Measurements from ENCODE around the gene DDR2.
"Not testable (repeated sequence)": the region's sequence is repeated elsewhere in the genome, so short reads cannot be mapped to it uniquely, and the experiment has no call there.

Gene DDR2

DNA sequence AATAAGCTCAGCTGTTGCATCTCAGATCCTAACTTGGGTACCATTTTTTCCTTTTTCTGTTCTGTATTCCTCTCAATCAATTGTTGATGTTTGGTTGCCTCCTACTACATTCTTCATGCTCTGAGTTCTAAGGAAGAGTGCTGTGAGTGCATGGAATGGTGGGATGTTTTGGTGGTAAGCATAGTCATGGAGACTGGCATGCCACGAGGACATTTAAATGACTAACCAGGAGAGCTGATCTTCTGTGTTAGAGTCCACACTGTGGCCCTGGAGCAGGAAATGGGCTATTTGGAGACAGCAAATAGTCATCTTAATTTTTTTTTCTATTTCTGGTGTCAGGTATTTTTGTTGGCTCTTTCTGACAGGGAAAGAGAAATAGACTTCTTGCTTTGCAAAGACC is 88.7 kb downstream of the DDR2 start:
- TF ChIP-seq POLR2AphosphoS5 (IDR thresholded peaks at IDR 0.05; ENCODE audit: low read depth, low read length) (no peak), POLR2A (IDR thresholded peaks at IDR 0.05; ENCODE audit: low read depth, low read length) (no peak), TAF1 (IDR thresholded peaks at IDR 0.05; ENCODE audit: low read depth, low read length) (no peak), POU2F2 (IDR thresholded peaks at IDR 0.05; ENCODE audit: low read depth, low read length) (no peak), PAX5 (IDR thresholded peaks at IDR 0.05; ENCODE audit: insufficient read depth, low read length, severe bottlenecking) (no peak), SPI1 (IDR thresholded peaks at IDR 0.05; ENCODE audit: low read depth, low read length) (no peak)
- DNase-seq (ENCODE audit: insufficient read length, low spot score) (no peak), FAIRE-seq (no peak)

DNA sequence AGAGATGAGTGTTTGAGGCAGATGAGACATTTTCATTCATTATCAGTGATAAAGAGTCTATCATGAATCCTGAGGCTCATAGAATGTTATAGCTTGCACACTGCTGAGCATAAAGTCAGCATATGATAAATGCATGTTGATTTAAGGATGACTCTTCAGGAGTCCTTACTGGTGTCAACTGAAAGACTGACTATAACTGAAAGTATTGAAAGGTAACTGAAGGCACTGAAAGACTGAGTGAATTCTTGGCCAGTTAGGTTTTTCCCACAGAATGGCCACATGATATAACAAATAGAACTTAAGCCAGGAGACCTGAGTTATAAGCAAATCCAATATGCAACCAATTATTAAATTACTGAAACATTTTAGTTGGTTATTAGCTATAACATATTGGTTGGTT is 89.2 kb downstream of the DDR2 start:
- no peak for DNase-seq (ENCODE audit: insufficient read length, low spot score)
- no peak for FAIRE-seq
- TF ChIP-seq PAX5 (IDR thresholded peaks at IDR 0.05; ENCODE audit: insufficient read depth, low read length, severe bottlenecking) (no peak), SPI1 (IDR thresholded peaks at IDR 0.05; ENCODE audit: low read depth, low read length) (no peak), TAF1 (IDR thresholded peaks at IDR 0.05; ENCODE audit: low read depth, low read length) (no peak), POU2F2 (IDR thresholded peaks at IDR 0.05; ENCODE audit: low read depth, low read length) (no peak), POLR2AphosphoS5 (IDR thresholded peaks at IDR 0.05; ENCODE audit: low read depth, low read length) (no peak), POLR2A (IDR thresholded peaks at IDR 0.05; ENCODE audit: low read depth, low read length) (no peak)

DNA sequence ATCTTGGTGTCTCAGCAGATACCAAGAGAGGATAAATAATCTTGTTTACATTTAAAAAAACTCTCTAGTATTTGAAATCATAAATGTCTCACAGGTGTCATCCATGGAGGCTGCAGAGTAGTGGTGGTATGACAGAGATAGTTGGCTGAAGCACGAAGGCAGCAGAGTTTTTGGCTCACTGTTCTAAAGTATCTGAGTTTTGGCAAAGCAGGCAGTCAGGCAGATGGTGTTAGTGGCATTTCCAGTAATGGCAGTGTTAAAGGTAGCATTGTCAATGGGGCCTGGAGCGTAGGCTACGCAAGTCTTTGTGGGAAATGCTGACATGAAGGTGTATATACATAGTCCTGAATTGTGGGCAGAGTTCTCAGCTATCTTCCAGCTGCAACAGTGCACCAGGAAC is 89.8 kb downstream of the DDR2 start:
- FAIRE-seq (peak; percentile 41), DNase-seq (ENCODE audit: insufficient read length, low spot score) (no peak)
- TF ChIP-seq SPI1 (IDR thresholded peaks at IDR 0.05; ENCODE audit: low read depth, low read length) (no peak), POU2F2 (IDR thresholded peaks at IDR 0.05; ENCODE audit: low read depth, low read length) (no peak), TAF1 (IDR thresholded peaks at IDR 0.05; ENCODE audit: low read depth, low read length) (no peak), POLR2AphosphoS5 (IDR thresholded peaks at IDR 0.05; ENCODE audit: low read depth, low read length) (no peak), POLR2A (IDR thresholded peaks at IDR 0.05; ENCODE audit: low read depth, low read length) (no peak), PAX5 (IDR thresholded peaks at IDR 0.05; ENCODE audit: insufficient read depth, low read length, severe bottlenecking) (no peak)

DNA sequence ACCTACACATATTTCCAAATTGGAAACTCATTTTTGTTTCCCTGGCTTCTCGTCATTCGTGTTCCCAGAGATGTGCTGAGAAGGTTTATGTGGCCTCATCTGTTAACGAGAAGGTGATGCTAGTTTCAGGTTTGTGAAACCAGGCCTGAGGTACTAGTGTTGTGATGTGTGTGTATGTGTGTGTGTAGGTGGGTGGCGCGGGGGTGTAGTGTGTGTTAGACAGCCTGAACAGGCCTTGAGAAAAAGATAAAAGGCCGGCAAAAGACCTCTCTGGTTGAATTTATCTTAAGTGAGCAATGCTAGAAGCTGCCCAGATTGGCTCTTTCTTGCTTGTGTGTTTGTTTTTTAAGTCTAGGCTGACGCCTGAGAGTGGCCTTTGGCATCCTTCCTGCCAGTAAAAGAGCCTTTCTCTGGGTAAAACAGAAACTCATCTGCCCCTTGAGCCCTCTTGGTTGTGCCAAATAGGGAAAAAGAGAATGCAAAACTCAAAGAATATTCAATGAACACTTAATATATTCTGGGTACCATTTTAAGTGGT is 92.4 kb downstream of the DDR2 start:
- FAIRE-seq (no peak), DNase-seq (ENCODE audit: insufficient read length, low spot score) (no peak)
- no peak for TF ChIP-seq TAF1 (IDR thresholded peaks at IDR 0.05; ENCODE audit: low read depth, low read length)
- TF ChIP-seq POLR2AphosphoS5 (IDR thresholded peaks at IDR 0.05; ENCODE audit: low read depth, low read length) = no peak
- TF ChIP-seq POLR2A (IDR thresholded peaks at IDR 0.05; ENCODE audit: low read depth, low read length) = no peak
- TF ChIP-seq POU2F2 (IDR thresholded peaks at IDR 0.05; ENCODE audit: low read depth, low read length) = no peak
- TF ChIP-seq PAX5 (IDR thresholded peaks at IDR 0.05; ENCODE audit: insufficient read depth, low read length, severe bottlenecking) = no peak
- TF ChIP-seq SPI1 (IDR thresholded peaks at IDR 0.05; ENCODE audit: low read depth, low read length) = no peak

DNA sequence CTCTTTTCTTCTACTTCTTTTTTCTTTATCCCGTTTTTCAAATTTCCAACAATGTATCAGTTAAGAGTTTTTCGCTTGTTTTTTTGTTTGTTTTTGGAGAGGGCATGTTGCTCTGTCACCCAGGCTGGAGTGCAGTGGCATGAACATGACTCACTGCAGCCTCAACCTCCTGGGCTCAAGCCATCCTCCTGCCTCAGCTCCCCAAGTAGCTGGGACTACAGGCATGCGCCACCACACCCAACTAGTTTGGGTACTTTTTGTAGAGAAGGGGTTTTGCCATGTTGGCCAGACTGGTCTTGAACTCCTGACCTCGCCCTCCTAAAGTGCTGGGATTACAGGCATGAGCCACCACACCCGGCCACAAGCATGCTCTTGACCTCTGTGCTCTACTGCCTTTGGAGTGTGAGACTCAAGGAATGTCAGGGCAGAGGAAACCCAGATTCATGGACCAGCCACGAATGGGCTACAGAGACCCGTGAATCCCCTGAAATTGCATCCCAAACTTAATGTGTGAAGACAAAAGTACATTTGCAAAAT is 93.1 kb downstream of the DDR2 start:
- TF ChIP-seq POLR2AphosphoS5 (IDR thresholded peaks at IDR 0.05; ENCODE audit: low read depth, low read length) = no peak
- no peak for TF ChIP-seq POU2F2 (IDR thresholded peaks at IDR 0.05; ENCODE audit: low read depth, low read length)
- DNase-seq (ENCODE audit: insufficient read length, low spot score) (no peak), FAIRE-seq (no peak)

DNA sequence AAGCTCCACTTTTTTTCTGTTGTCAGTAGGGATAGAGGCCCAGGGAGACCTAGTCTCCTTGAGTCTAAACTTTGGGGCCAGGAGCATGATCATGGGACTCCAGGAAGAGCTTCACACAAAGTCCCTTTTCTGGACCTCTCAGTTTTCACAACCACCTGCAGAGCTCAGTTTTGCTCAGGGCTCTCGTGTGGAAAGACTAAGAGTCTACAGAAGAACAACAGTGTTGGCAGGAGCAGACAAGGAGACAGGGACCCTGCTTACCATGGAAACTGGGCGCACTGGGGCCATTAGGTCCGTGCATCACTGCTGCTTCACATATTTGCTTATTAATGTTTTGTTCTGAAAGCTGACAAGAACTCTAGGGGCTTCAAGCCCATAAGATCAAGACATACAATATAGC is 94.3 kb downstream of the DDR2 start:
- TF ChIP-seq POLR2AphosphoS5 (IDR thresholded peaks at IDR 0.05; ENCODE audit: low read depth, low read length) (no peak), POU2F2 (IDR thresholded peaks at IDR 0.05; ENCODE audit: low read depth, low read length) (no peak), SPI1 (IDR thresholded peaks at IDR 0.05; ENCODE audit: low read depth, low read length) (no peak), TAF1 (IDR thresholded peaks at IDR 0.05; ENCODE audit: low read depth, low read length) (no peak), POLR2A (IDR thresholded peaks at IDR 0.05; ENCODE audit: low read depth, low read length) (no peak), PAX5 (IDR thresholded peaks at IDR 0.05; ENCODE audit: insufficient read depth, low read length, severe bottlenecking) (no peak)
- no peak for DNase-seq (ENCODE audit: insufficient read length, low spot score)
- FAIRE-seq = no peak

DNA sequence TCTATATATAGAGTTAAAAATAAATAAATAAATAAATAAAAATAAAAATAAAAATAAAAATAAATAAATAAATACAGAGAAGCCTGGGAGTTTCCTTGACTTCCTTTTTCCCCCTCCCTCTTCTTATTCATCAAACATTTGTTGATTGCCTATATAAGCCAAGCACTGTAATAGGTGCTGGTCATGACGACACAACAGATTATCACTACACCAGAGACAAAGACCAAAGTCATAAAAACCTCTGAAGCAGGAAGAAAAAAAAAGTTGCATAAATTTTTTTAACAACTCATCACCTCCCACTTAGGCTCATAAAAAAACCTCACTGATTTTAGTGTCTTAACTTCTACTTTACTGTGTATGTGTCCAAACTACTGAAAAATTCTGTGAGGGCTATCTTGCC is 95.2 kb downstream of the DDR2 start:
- FAIRE-seq = peak; percentile 72
- DNase-seq (ENCODE audit: insufficient read length, low spot score) = not testable (repeated sequence)

DNA sequence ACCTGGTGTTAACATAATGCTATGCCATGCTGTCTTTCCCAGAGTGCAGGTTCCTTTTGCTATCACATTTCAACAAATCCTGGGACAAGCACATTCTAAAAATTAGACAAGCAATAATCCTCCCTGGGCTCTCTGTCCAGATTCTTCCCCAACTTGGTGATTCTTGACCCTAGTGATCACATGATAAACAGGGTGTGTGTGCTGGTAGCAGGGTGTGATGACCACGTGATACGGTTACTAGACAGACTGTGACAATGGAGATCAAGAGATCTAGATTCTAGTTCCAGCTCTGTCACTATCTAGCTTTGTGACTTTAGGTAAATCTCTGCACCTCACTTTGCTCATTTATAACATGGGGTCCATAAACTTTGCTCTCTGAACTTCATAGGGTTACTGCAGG is 96.3 kb downstream of the DDR2 start:
- FAIRE-seq (no peak), DNase-seq (ENCODE audit: insufficient read length, low spot score) (no peak)
- TF ChIP-seq POLR2AphosphoS5 (IDR thresholded peaks at IDR 0.05; ENCODE audit: low read depth, low read length) = no peak
- TF ChIP-seq POU2F2 (IDR thresholded peaks at IDR 0.05; ENCODE audit: low read depth, low read length) = no peak
- no peak for TF ChIP-seq TAF1 (IDR thresholded peaks at IDR 0.05; ENCODE audit: low read depth, low read length)
- no peak for TF ChIP-seq SPI1 (IDR thresholded peaks at IDR 0.05; ENCODE audit: low read depth, low read length)

DNA sequence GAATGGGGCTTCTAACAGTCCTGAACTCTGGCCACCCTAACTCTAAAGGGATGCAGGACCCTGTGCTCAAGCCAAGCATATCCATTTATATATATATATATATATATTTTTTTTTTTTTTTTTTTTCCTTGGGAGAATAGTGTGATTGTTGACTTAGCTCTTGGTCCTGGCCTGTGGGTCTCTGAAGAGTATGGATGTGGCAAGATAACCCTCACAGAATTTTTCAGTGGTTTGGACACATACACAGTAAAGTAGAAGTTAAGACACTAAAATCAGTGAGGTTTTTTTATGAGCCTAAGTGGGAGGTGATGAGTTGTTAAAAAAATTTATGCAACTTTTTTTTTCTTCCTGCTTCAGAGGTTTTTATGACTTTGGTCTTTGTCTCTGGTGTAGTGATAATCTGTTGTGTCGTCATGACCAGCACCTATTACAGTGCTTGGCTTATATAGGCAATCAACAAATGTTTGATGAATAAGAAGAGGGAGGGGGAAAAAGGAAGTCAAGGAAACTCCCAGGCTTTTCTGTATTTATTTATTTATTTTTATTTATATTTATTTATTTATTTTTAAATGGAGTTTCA is 97.0 kb downstream of the DDR2 start:
- not testable (repeated sequence) for FAIRE-seq; DNase-seq (ENCODE audit: insufficient read length, low spot score)

DNA sequence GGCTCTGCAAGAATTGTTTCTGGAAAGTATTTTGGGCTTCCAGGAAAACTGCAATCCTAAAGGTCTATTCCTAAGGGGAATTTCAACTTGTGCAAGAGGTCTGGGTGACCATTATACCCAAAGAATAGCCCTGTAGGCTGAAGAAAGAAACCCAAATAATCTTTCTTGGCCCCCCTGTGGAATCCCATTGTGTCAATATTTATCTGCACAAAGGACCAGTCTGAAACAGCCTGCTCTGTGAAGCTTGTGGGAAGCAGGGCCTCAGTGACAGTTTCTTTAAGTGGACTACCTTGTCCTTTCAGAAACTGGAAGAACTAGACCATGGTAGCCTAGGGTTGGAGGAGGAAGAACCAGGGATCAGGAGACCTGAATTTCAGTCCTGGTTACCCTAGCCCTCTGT is 99.8 kb downstream of the DDR2 start:
- no peak for TF ChIP-seq POLR2A (IDR thresholded peaks at IDR 0.05; ENCODE audit: low read depth, low read length)
- no peak for TF ChIP-seq TAF1 (IDR thresholded peaks at IDR 0.05; ENCODE audit: low read depth, low read length)
- TF ChIP-seq SPI1 (IDR thresholded peaks at IDR 0.05; ENCODE audit: low read depth, low read length) = no peak
- FAIRE-seq (no peak), DNase-seq (ENCODE audit: insufficient read length, low spot score) (no peak)

Measured in GM12891 (cell line).